GM18861 (cell line): ENCODE data around the gene KCND3.
"Not testable (repeated sequence)": the region's sequence is repeated elsewhere in the genome, so short reads cannot be mapped to it uniquely, and the experiment has no call there.

ENCODE experiments used
- ATAC-seq: cut with Tn5 transposase; IDR thresholded peaks from one replicate; pipeline ENCODE4 v1.9.1; 2021; ENCODE audit not compliant: unreplicated experiment

KCND3 gene

GRCh38 chr1:111818546-111818945 is 170.9 kb downstream of the KCND3 start:
- no peak for ATAC-seq

GRCh38 chr1:111818081-111818480 is 171.4 kb downstream of the KCND3 start:
- no peak for ATAC-seq

DNA sequence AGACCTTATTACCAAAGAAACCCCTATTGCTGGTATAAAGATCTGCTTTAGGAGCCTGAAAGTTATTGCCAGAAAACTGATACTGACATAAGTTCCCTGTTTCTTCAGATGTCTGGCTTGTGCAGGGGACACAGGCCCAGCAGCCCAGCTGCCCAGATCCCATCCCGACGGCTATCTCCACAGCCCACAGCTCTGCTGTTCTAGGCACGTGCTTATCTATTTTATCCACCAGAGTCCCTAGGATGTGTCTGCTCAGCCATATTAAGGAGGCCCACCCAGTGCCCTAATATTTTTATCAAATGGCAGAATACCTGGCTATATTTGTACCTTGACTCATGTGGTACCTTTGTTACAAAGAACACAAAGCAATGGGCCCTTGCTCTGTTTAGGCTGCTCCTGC is 174.8 kb downstream of the KCND3 start:
- ATAC-seq = no peak

DNA sequence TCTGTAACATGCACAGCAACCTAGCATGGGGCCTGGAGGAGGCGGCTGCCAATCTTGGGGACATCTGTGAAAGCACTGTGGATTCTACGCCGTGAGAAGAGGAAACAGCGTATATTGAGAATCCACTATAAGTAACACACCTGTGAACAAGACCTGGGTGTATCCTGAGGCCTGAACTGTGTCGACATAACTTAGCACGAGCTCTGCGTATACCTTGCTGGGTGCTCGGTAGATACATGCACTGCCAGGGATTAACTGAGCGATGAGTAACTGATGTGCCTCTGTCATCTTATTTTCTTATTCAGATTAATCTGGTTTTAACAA is 175.2 kb downstream of the KCND3 start:
- ATAC-seq = no peak

DNA sequence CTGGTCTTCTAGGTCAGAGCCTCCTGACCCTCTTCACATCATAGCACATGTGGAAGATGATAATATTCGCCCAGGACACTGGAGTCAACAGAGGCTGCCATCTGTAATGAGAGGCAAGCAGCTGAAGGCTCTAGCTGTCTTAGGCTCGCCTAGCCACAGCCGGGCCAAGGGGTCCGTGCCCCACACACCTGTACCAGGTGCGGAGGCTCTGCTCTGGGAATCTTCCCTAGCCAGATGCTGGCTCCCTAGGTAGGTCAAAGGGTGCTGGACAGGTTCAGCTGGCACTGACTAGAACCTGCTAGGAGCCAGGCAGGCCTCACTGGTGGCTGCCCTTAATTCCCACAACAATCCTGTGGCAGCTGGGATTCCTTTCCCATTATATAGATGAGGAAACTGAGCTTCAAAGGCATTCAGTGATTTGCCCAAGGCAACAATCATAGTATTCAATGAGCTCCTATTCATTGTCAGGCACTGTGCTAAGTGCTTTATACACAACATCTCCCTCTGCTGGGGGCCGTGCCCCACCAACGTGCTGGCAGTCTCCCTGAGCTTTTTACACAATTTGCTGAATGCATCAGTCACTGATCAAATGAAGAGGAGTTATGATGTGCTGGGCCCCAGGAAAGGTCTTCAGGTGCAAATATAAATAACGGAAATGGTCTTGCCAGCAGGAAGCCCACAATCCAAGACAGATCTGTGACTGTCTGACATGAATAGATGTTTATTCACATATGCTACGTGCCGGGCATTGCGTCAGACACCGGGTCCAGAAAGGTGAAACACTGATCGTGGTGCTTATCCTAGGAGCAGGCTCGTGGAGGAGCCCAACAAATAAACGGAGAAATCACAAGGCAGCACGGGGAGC is 175.8 kb downstream of the KCND3 start:
- no peak for ATAC-seq

GRCh38 chr1:111812306-111812705 is 177.2 kb downstream of the KCND3 start:
- no peak for ATAC-seq

- no peak for ATAC-seq
Observed at GRCh38 chr1:111811891-111812290, 177.6 kb downstream of the KCND3 start.

DNA sequence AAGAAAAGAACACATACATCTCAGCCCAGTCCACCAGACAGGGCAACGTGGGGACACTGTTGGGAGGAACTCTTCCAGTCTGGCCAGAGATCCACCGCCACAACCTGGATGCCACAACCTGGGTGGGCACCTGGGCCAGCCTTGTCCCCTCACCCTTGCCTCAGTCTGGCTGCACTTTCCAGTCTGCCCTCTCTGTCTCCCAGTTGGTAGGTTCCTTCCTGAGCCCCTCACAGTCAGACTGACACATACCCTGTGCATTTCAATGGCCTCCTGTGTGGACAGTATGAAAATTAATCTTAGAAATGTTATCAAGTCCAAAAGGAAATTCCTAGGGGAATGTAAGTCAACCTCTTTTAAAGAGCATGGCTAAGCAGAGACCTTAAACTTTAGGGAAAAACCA is 184.2 kb downstream of the KCND3 start:
- ATAC-seq = no peak

DNA sequence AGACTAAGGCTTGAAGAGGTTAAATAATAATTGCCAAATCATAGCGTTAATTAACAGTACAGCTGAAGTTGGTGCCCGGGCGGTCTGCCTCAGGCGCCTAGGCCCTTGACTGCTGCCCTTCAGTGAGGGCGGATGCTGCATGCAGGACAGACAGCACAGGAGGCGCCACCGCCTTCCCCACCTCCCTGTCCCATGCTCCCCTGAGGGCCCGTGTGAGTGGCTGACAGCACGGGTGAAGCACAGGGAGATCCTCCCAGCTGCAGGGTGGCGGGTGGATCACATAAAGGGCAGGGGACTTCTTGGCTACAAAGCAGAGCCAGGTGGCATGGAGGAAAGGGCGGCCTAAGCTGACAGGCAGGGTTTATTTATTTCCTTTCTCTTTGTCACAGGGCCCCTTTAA is 184.7 kb downstream of the KCND3 start:
- no peak for ATAC-seq

GRCh38 chr1:111803951-111804350 is 185.5 kb downstream of the KCND3 start:
- ATAC-seq = no peak

GRCh38 chr1:111802984-111803383 is 186.5 kb downstream of the KCND3 start:
- ATAC-seq = no peak

DNA sequence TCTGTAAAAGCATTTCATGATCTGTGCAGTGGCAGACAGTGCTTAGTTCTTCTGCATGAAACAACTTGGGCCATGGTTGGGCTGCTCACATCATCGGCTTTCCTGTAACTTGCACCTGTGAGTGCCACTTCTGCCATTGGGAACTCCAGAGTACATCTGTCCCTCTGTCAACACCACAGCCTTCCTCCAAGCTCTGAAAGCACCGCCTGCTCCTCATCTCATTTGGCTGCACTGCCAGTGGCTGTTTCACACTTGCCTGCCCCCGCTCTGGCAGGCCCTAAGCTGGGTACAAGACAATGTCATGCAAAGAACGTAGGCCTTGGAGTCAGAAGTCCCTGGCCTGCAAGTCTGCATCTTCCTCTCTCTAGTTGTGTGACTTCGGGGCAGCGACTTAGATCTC is 187.4 kb downstream of the KCND3 start:
- ATAC-seq = no peak

DNA sequence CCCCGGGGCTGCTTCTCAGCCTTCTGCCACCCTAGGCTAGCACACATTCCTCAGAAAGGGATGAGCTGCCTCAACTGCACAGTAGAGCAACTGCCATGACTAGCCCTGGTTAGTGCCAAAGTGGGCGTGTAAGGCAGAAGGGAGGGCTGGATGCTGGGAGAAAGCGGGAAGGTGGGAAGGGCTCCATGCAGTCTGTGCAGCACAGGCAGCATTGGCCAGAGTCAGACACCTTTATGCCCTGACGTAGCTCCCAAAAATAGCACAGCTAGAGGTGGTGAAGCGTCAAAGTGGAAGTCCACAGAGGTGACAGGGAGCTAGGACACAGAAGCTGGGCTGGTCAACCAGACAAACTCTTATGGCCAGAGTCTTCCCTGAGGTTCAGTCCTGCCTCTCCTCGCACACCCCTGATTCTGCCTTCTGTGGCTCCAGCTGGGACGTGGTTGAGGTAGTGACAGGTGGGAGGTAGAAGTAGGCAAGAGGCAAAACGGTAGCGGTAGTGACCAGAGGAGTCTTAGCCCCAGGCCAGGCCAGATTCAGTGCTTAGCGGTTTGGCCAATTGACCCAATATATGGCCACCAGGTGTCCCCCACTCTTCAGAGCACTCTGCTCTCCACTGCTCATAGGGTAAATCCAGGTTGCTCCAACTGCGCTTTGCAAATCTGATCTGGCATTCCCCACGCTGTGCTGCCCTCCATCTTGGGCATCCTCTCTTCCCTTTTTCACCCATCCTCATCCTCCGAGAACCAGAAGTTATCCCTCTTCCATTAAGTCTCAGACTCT is 188.2 kb downstream of the KCND3 start:
- ATAC-seq = no peak

DNA sequence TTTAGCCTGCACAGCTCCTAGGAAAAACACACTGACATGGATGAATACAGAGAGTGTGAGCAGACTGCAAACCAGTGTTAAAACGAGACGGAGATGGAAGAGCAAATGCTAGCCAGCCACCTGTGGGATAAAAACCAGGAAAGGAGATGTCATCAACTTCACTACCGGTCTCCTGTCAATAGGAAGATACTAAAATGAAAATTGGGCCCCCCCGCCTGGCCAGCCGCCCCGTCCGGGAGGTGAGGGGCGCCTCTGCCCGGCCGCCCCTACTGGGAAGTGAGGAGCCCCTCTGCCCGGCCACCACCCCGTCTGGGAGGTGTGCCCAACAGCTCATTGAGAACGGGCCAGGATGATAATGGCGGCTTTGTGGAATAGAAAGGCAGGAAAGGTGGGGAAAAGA is 189.7 kb downstream of the KCND3 start:
- ATAC-seq = not testable (repeated sequence)

DNA sequence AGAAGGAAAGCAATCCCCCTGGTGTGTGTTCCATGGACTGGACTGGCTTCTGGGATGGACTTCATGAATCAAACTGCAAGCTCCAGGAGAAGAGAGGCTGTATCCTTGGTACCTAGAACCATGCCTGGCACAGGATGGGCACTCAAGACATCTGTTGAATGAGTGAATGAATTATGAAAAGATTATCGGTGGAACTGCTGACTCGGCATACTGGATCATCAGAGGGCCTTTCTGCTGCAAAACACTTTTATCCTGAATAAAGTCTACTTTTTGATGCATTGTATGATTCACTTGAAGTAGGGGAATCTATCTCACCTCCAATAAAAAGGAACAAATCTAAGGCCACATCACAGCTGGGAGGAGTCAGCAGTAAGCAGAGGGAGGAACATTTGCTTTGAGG is 190.9 kb downstream of the KCND3 start:
- ATAC-seq = no peak

DNA sequence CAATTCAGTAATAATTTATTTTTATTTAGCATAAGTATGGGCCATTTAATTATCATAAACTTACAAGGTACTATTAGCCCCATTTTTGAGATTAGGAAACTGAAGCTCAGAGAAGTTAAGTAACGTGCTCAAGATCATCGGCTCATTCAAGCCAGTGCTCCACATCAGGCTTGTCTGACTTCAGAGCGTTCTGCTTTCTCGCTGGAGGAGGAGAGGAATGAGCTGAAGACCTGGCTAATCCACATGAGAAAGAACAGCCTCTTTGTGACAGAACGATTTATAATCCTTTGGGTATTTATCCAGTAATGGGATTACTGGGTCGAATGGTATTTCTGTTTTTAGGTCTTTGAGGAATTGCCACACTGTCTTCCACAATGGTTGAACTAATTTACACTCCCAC is 194.1 kb downstream of the KCND3 start:
- no peak for ATAC-seq

GRCh38 chr1:111793923-111794322 is 195.5 kb downstream of the KCND3 start:
- no peak for ATAC-seq

- ATAC-seq = no peak
Observed at GRCh38 chr1:111792249-111792648, 197.2 kb downstream of the KCND3 start.

DNA sequence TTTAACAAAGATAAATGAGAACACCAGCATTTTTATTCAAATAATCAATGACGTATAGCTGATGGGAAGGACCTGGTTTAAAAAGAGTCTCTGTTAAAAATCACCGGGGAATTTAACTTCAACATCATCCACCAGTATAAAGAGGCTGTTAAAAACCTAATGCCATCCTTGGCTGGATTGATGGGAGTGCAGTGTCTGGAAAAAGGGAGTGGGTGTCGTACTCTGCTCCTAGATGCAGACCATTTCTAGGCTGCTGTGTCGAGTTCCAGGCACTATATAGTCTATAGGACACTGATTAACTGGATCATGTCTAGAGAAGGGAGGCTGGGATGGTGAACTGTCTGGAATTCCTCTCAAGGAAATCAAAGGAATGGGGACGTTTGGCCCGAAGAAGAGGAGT is 197.7 kb downstream of the KCND3 start:
- ATAC-seq = no peak

- ATAC-seq = no peak
Observed at GRCh38 chr1:111789666-111790316, 199.7 kb downstream of the KCND3 start.

GRCh38 chr1:111789142-111789541 is 200.3 kb downstream of the KCND3 start:
- ATAC-seq = no peak

GRCh38 chr1:111786669-111787207 is 202.7 kb downstream of the KCND3 start:
- ATAC-seq = no peak
